Naive B cell (primary cell): ENCODE measurements around the gene ARMC8. TPM values are rescaled to one million over a fixed set of nuclear protein-coding genes. Genes with fewer than 3 reads are reported as not detected.
"Not testable (repeated sequence)": the region's sequence is repeated elsewhere in the genome, so short reads cannot be mapped to it uniquely, and the experiment has no call there.

Source experiments
- ATAC-seq, 2 donors: fragments of 150-1000 bp; cut with Tn5 transposase; 2 replicates each; pipeline ENCODE4 v1.10.0; 2021; ENCODE audit warnings: low read depth in 2 of 2, mild to moderate bottlenecking in 2 of 2, moderate library complexity in 2 of 2
- DNase-seq: peaks from one replicate; pipeline ENCODE4 v3.0.0; 2022
- H3K27ac Mint-ChIP-seq, 6 donors: one replicate each; pipeline ENCODE4 v1.8.0; 2020 to 2022; ENCODE audit warnings: mild to moderate bottlenecking in 6 of 6, mixed read lengths in 6 of 6, moderate library complexity in 5 of 6, inconsistent platforms in 2 of 6
- H3K27me3 Mint-ChIP-seq, 3 donors: one replicate each; pipeline ENCODE4 v1.8.0; 2021 to 2022; ENCODE audit warnings: mixed read lengths in 3 of 3, mild to moderate bottlenecking in 1 of 3
- H3K36me3 Mint-ChIP-seq, 2 donors: one replicate each; pipeline ENCODE4 v1.8.0; 2020 to 2022; ENCODE audit warnings: mixed read lengths in 2 of 2, inconsistent platforms in 1 of 2, mild to moderate bottlenecking in 1 of 2
- H3K4me1 Mint-ChIP-seq, 3 donors: one replicate each; pipeline ENCODE4 v1.8.0; 2020 to 2022; ENCODE audit warnings: mixed read lengths in 3 of 3, inconsistent platforms in 1 of 3, mild to moderate bottlenecking in 1 of 3, moderate library complexity in 1 of 3
- H3K4me3 Mint-ChIP-seq, 8 donors: one replicate each; pipeline ENCODE4 v1.8.0; 2020 to 2022; ENCODE audit warnings: mild to moderate bottlenecking in 8 of 8, mixed read lengths in 8 of 8, moderate library complexity in 8 of 8, inconsistent platforms in 2 of 8
- H3K9me3 Mint-ChIP-seq, 7 donors: one replicate each; pipeline ENCODE4 v1.8.0; 2020 to 2022; ENCODE audit warnings: mixed read lengths in 7 of 7, mild to moderate bottlenecking in 5 of 7, inconsistent platforms in 2 of 7, moderate library complexity in 1 of 7
- polyA plus RNA-seq, 6 donors: library from polyadenylated mRNA; unstranded; fragments of 300-500 nt; fragmentation: Illumina TruSeq; gene quantifications; one replicate each; pipeline ENCODE4 v1.2.3, GENCODE V29; 2021; ENCODE audit warnings: low read depth in 6 of 6

The ARMC8 gene
- polyA plus RNA-seq = 10 to 100 TPM; 47.4 to 70.5 (median 57.3) TPM

- Mint-ChIP-seq H3K27ac (peak within 1 kb of the TSS; percentile 81 to 98 (median 96)), H3K4me3 (peak within 1 kb of the TSS; percentile 91 to 98 (median 97)), H3K36me3 (peaks cover 0 to 5% of the 10 kb centered on the region in 2 donors), H3K4me1 (peaks cover 31 to 44% (median 32%) of the 10 kb centered on the region in 3 donors), H3K27me3 (peaks cover 8 to 12% (median 10%) of the 10 kb centered on the region in 3 donors), H3K9me3 (no peaks in the 10 kb centered on the region)
- peak; percentile 61 to 62 for ATAC-seq
- no peak for DNase-seq
Measured at GRCh38 chr3:138187296-138188012, at the start of gene ARMC8. ARMC8 (plus strand) TSS chr3:138187301; CDS start chr3:138187555, 254 bp downstream.

- Mint-ChIP-seq H3K9me3 (no peaks in the 10 kb centered on the region), H3K4me3 (no peak overlapping the region), H3K4me1 (peaks cover 16 to 36% (median 16%) of the 10 kb centered on the region in 3 donors), H3K27ac (no peak overlapping the region), H3K27me3 (peaks cover 0 to 19% (median 17%) of the 10 kb centered on the region in 3 donors), H3K36me3 (no peaks in the 10 kb centered on the region)
- DNase-seq (no peak), ATAC-seq (no peak)
Measured at GRCh38 chr3:138137861-138138260, 49.2 kb upstream of the ARMC8 start.

- ATAC-seq (no peak), DNase-seq (no peak)
- H3K27ac Mint-ChIP-seq = no peak overlapping the region
- no peaks in the 10 kb centered on the region for H3K9me3 Mint-ChIP-seq
- no peak overlapping the region for H3K4me3 Mint-ChIP-seq
- peaks cover 12 to 25% (median 14%) of the 10 kb centered on the region in 3 donors for H3K4me1 Mint-ChIP-seq
- H3K36me3 Mint-ChIP-seq = no peaks in the 10 kb centered on the region
- peaks cover 0 to 24% (median 17%) of the 10 kb centered on the region in 3 donors for H3K27me3 Mint-ChIP-seq
Measured at GRCh38 chr3:138139691-138140090, 47.4 kb upstream of the ARMC8 start.

GRCh38 chr3:138140940-138141339 is 46.2 kb upstream of the ARMC8 start:
- peak overlapping the region in 1 of 6 donors; percentile 38 for H3K27ac Mint-ChIP-seq
- H3K4me3 Mint-ChIP-seq = no peak overlapping the region
- H3K4me1 Mint-ChIP-seq = peaks cover 5 to 12% (median 8%) of the 10 kb centered on the region in 3 donors
- H3K27me3 Mint-ChIP-seq = peaks cover 0 to 24% (median 17%) of the 10 kb centered on the region in 3 donors
- DNase-seq (no peak), ATAC-seq (no peak)
- H3K9me3 Mint-ChIP-seq = no peaks in the 10 kb centered on the region
- H3K36me3 Mint-ChIP-seq = no peaks in the 10 kb centered on the region

- peaks cover 0 to 24% (median 17%) of the 10 kb centered on the region in 3 donors for H3K27me3 Mint-ChIP-seq
- DNase-seq, H3K4me3 Mint-ChIP-seq, H3K27ac Mint-ChIP-seq, H3K9me3 Mint-ChIP-seq, H3K4me1 Mint-ChIP-seq, H3K36me3 Mint-ChIP-seq, ATAC-seq: not testable (repeated sequence)
Measured at GRCh38 chr3:138142181-138142580, 44.9 kb upstream of the ARMC8 start.

GRCh38 chr3:138148503-138148902 is 38.6 kb upstream of the ARMC8 start:
- no peak overlapping the region for H3K27ac Mint-ChIP-seq
- H3K36me3 Mint-ChIP-seq = peaks cover 0 to 2% of the 10 kb centered on the region in 2 donors
- peaks cover 0 to 4% (median 0%) of the 10 kb centered on the region in 3 donors for H3K27me3 Mint-ChIP-seq
- no peaks in the 10 kb centered on the region for H3K4me1 Mint-ChIP-seq
- ATAC-seq (no peak), DNase-seq (no peak)
- peaks cover 0 to 9% (median 3%) of the 10 kb centered on the region in 7 donors for H3K9me3 Mint-ChIP-seq
- no peak overlapping the region for H3K4me3 Mint-ChIP-seq

- Mint-ChIP-seq H3K36me3 (peaks cover 10 to 11% of the 10 kb centered on the region in 2 donors), H3K9me3 (peaks cover 6 to 23% (median 16%) of the 10 kb centered on the region in 7 donors), H3K4me3 (no peak overlapping the region), H3K27ac (no peak overlapping the region), H3K4me1 (no peaks in the 10 kb centered on the region), H3K27me3 (peaks cover 0 to 8% (median 8%) of the 10 kb centered on the region in 3 donors)
- ATAC-seq (no peak), DNase-seq (no peak)
Measured at GRCh38 chr3:138154534-138154933, 32.6 kb upstream of the ARMC8 start.

- ATAC-seq (no peak), DNase-seq (no peak)
- Mint-ChIP-seq H3K4me3 (no peak overlapping the region), H3K27ac (no peak overlapping the region), H3K4me1 (no peaks in the 10 kb centered on the region), H3K36me3 (peaks cover 20% of the 10 kb centered on the region in 2 donors), H3K27me3 (peaks cover 0 to 8% (median 8%) of the 10 kb centered on the region in 3 donors), H3K9me3 (peaks cover 6 to 21% (median 16%) of the 10 kb centered on the region in 7 donors)
Measured at GRCh38 chr3:138157743-138158142, 29.4 kb upstream of the ARMC8 start.

GRCh38 chr3:138165061-138165460 is 22.0 kb upstream of the ARMC8 start:
- Mint-ChIP-seq H3K36me3 (peaks cover 27 to 35% of the 10 kb centered on the region in 2 donors), H3K27me3 (no peaks in the 10 kb centered on the region), H3K27ac (no peak overlapping the region), H3K4me1 (peaks cover 0 to 7% (median 6%) of the 10 kb centered on the region in 3 donors), H3K4me3 (no peak overlapping the region), H3K9me3 (no peaks in the 10 kb centered on the region)
- no peak for ATAC-seq
- no peak for DNase-seq

GRCh38 chr3:138172625-138173024 is 14.5 kb upstream of the ARMC8 start:
- Mint-ChIP-seq H3K27ac (peak overlapping the region in 3 of 6 donors; percentile 35 to 49 (median 40)), H3K27me3 (no peaks in the 10 kb centered on the region), H3K9me3 (no peaks in the 10 kb centered on the region), H3K4me3 (peak overlapping the region in 3 of 8 donors; percentile 23 to 98 (median 50)), H3K4me1 (peaks cover 16 to 36% (median 26%) of the 10 kb centered on the region in 3 donors), H3K36me3 (peaks cover 0 to 11% of the 10 kb centered on the region in 2 donors)
- no peak for DNase-seq
- no peak for ATAC-seq

- Mint-ChIP-seq H3K27ac (peak overlapping the region; percentile 88 to 98 (median 96)), H3K4me1 (peaks cover 16 to 36% (median 26%) of the 10 kb centered on the region in 3 donors), H3K9me3 (no peaks in the 10 kb centered on the region), H3K4me3 (peak overlapping the region; percentile 89 to 99 (median 98)), H3K36me3 (peaks cover 0 to 11% of the 10 kb centered on the region in 2 donors), H3K27me3 (peaks cover 0 to 6% (median 0%) of the 10 kb centered on the region in 3 donors)
- no peak for DNase-seq
- peak in 1 of 2 donors; percentile 2 for ATAC-seq
Measured at GRCh38 chr3:138173769-138174420, 13.2 kb upstream of the ARMC8 start.

- Mint-ChIP-seq H3K4me3 (peak within 1 kb of the TSS; percentile 89 to 99 (median 98)), H3K36me3 (peaks cover 0 to 11% of the 10 kb centered on the region in 2 donors), H3K4me1 (peaks cover 16 to 36% (median 26%) of the 10 kb centered on the region in 3 donors), H3K9me3 (no peaks in the 10 kb centered on the region), H3K27ac (peak within 1 kb of the TSS; percentile 88 to 98 (median 96)), H3K27me3 (peaks cover 0 to 6% (median 0%) of the 10 kb centered on the region in 3 donors)
- DNase-seq (peak; percentile 73), ATAC-seq (peak; percentile 87 to 91)
Measured at GRCh38 chr3:138174421-138175131, 12.5 kb upstream of the ARMC8 start, which contains the start of gene DBR1. DBR1 (minus strand) TSS chr3:138174921; CDS start chr3:138174795, 126 bp downstream.
